Measurements from ENCODE around the gene TWF1. TPM values are rescaled to one million over a fixed set of nuclear protein-coding genes. Genes with fewer than 3 reads are reported as not detected.

The TWF1 gene
- total and polyA plus RNA-seq, 2 of the 4 experiments (the other 2 are of a cell fraction) = 67.0 to 141 TPM

DNA sequence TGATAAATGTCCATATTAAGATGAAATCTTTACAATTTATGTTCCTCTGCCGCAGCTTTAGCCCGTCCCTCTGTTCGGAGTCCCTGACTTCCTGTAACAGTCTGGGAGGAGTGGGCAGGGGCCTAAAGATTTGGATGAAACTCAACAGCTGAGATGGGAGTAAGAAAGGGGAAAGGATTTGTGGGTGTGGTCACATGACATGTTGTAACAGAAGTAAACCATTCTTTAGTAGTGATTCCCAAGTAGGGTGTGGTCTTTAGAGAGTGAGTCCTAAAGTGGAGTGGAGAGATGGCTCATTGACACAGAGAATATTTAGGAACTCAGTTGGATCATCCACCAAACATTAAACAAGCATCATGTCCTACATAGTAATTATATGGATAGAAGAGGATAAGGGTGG is 42.7 kb upstream of the TWF1 start:
- H4K5ac ChIP-seq (ENCODE audit: low read depth, low read length) = no peak overlapping the region
- intact Hi-C loops (cut with micrococcal nuclease) (no loop called here), in situ Hi-C loops (cut with MboI; ENCODE audit: low sequenced_read_pairs) (no loop called here), dilution Hi-C loops (cut with HindIII; ENCODE audit: low sequenced_read_pairs, unreplicated experiment) (no loop called here)
- H3K9me1 ChIP-seq (ENCODE audit: insufficient read depth, low read length) = no peaks in the 10 kb centered on the region
- H2AFZ ChIP-seq (replicated peaks; ENCODE audit: low read length, poor library complexity) = no peak overlapping the region
- no peak overlapping the region for H3K9ac ChIP-seq (ENCODE audit: low read depth, low read length)
- DNase-seq (no peak), ATAC-seq (ENCODE audit: low read depth) (no peak)
- H3K79me1 ChIP-seq (ENCODE audit: low read depth in 1 of 2, low read length in 2 of 2) = no peaks in the 10 kb centered on the region
- H3K9me3 ChIP-seq (ENCODE audit: control insufficient read depth, insufficient read depth, low read length) = no peaks in the 10 kb centered on the region
- no peak overlapping the region for H3K56ac ChIP-seq (ENCODE audit: extremely low read depth, insufficient read depth, low read length)
- WGBS, 2 experiments (ENCODE audit: extremely low coverage in 2 of 2, insufficient read length in 1 of 2) = 100% methylated on average over 3 of the region's 3 CpGs; no CpG with 5 or more reads in 1 of the 2 experiments
- no peaks in the 10 kb centered on the region for H3K36me3 ChIP-seq (ENCODE audit: control insufficient read depth, insufficient read depth, low read length)
- H3K14ac ChIP-seq (replicated peaks; ENCODE audit: low read depth, low read length) = no peak overlapping the region
- BruUV-seq (replicated peaks) = no TSS peak
- H4K8ac ChIP-seq (ENCODE audit: low read depth in 2 of 2, low read length in 2 of 2) = no peak overlapping the region
- no peak overlapping the region for H3K4me2 ChIP-seq (ENCODE audit: low read depth, low read length)
- no peak overlapping the region for H2BK15ac ChIP-seq (ENCODE audit: low read depth, low read length)
- TF ChIP-seq MAFK (IDR thresholded peaks at IDR 0.05; ENCODE audit: low read depth, low read length) (no peak), CTCF (conservative IDR thresholded peaks at IDR 0.05; ENCODE audit: low read depth, low read length) (no peak), RCOR1 (IDR thresholded peaks at IDR 0.05; ENCODE audit: insufficient replicate concordance, low read length) (no peak), FOS (IDR thresholded peaks at IDR 0.05; ENCODE audit: low read depth, low read length) (no peak)
- no peaks in the 10 kb centered on the region for H3K27me3 ChIP-seq (ENCODE audit: control insufficient read depth, insufficient read depth, low read length)
- no peak overlapping the region for H3K4me3 ChIP-seq (ENCODE audit: insufficient read depth, low read depth, low read length)
- H3K4ac ChIP-seq (ENCODE audit: low read depth, low read length) = no peak overlapping the region
- H2AK5ac ChIP-seq (ENCODE audit: low read depth, low read length) = no peak overlapping the region
- no peak overlapping the region for H3K23ac ChIP-seq (ENCODE audit: low read depth, low read length)
- no peak overlapping the region for H3K18ac ChIP-seq (ENCODE audit: low read depth, low read length)
- H3K4me1 ChIP-seq (ENCODE audit: control insufficient read depth, insufficient read depth, low read length) = no peaks in the 10 kb centered on the region
- H2BK20ac ChIP-seq (ENCODE audit: low read depth, low read length) = no peak overlapping the region
- no peak overlapping the region for H3K27ac ChIP-seq (ENCODE audit: insufficient read depth, low read length)
- H4K20me1 ChIP-seq (ENCODE audit: insufficient read depth, low read length) = no peaks in the 10 kb centered on the region
- H2BK5ac ChIP-seq (ENCODE audit: low read depth, low read length, poor library complexity, severe bottlenecking) = no peak overlapping the region
- POLR2A ChIA-PET (ENCODE audit: unreplicated experiment) = no interaction called here
- H4K91ac ChIP-seq (ENCODE audit: insufficient read depth, low read depth, low read length) = no peak overlapping the region
- no peak overlapping the region for H2AK9ac ChIP-seq (replicated peaks; ENCODE audit: low read depth, low read length, poor library complexity)
- CTCF ChIA-PET = no interaction called here
- H2BK120ac ChIP-seq (ENCODE audit: low read depth, low read length) = no peak overlapping the region
